Smooth muscle cell of the brain vasculature (primary cell): Measurements from ENCODE around the gene MEF2B.

Experiments
- DNase-seq: peaks from one replicate; pipeline ENCODE4 v3.0.0-alpha.2; 2012; ENCODE audit warnings: low read depth, low spot score

MEF2B gene

DNA sequence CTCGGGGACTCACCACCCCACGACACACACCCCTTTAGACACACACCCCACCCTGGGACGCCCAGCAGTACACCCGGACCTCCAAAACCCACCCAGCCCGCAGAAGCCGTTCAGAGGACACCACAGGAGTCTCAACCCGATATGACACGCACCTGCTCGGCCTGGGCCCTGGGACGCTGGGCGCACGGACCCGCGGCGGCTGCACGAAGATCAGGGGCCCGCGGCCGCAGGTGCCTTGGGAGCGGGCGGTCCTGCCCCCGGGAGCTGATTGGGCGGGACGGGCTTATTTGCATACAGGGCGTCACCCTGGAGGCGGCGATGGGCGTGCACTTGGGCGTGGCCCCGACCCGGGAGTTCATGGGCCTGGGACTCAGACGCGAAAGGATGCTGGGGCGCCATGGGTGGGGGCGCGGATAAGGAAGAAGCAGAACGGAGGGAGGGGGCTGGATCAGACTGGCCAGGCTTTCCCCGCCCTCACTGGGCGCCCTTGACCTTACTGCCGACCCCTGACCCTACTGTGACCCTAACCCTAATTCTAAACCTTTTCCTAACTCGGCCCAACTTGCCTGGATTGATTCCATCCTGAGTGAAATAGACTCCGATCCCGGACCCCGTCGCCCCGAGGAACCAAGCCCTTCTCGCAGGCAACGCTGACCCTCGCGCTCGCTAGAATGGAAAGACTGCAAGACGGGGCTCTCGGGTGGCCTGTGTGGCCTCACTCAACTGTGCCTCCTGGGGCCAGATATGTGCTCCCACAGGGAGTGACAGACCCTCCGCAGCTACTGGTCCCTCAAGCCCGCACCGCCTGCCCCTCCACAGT is at the start of gene MEF2B:
MEF2B (minus strand) TSS at position 211 of the 820 bp plus-strand sequence. CDS start 19,528 bp downstream, outside the sequence.
- no peak for DNase-seq

- no peak for DNase-seq
These were observed 48.8 kb upstream of the MEF2B start for GRCh38 chr19:19218911-19219310.

GRCh38 chr19:19217099-19217498 is 47.0 kb upstream of the MEF2B start:
- DNase-seq = no peak

DNA sequence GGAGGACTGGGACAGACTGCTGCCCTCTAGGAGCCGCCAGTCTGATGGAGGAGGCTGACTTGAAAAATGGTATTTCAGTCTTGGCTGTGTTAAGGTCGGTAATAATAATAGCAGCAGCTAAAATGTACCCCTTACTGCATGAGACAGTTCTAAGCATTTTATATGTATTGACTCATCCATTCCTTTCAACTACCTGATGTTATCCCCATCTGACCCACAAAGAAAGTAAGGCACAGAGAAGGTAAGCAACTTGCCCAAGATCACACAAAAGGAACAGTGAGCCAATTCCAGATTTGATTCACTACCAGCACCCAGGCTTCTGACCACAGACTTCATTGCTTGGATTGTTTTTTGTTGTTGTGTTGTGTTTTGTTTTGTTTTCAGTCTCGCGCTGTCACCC is 45.7 kb upstream of the MEF2B start:
- DNase-seq = no peak

DNA sequence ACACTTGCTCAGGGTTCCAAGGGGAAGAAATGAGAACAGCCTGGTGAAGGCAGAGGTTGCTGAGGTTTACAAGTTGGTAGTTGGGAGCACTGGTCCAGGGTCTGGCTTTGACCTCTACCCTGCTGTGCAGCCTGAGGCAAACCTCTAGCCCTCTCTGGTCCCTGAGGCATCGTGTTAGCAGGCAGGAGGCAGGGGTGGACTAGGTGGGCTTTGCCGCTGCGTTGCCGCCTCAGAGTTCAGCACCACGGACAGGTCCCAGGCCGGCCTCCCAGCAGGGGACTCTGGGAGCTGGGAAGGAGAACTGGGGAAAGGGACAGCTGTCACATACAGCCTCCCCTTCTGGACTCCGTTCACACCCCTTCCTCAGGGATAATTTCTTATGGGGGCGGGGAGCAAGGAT is 44.8 kb upstream of the MEF2B start:
- DNase-seq = no peak

GRCh38 chr19:19214159-19214490 is 44.1 kb upstream of the MEF2B start:
- DNase-seq = no peak

DNA sequence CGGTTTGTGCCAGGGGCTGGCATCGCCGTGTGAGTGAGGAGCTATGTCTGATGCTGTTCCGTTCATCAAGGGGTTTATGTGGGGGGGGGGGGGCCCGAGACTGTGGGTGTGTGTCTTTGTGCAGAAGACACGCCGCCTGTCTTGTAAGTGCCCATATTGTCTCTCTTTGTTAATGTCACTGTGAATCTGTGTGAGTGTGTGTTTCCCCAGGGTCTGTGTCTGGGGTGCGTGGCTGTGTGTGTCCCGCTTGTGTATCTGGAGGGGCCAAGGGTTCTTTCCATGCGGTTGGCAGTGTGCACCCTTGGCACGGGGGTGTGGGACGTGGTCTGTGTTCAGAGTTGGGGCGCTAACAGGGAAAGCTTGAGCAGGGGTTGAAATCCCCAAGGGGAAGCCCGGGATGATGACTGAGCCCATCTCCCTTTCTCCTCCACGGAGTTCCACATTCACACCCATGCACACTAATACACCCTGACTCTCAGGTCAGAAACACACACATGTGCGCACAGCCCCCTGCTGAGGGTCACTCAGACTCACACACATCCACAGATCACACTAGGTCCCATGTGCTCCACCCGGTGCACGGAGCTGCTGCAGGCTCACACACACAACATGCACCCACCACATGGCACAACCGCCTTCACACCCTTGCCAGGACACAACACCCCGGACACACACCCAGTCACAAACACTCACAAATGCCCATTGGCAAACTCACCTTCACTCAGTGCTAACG is 43.5 kb upstream of the MEF2B start:
- no peak for DNase-seq

DNA sequence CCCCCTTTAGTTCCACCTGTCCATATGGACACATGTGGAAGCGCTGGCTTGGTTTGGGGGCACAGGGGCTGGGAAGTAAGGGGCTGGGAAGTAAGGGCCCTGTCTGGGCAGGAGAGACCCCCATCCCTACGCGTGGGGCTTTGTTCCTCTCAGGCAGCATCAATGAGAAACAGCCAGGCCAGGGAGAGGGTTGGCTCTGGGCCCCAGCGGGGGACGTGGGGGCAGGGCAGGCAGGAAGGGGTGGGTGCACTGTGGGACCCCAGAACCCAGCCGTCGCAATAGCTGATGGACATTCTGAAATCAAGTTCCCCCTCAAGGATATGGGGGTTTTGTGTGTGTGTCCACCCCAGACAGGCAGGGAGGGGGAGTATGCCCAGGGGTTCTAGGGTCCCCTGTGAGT is 42.9 kb upstream of the MEF2B start:
- no peak for DNase-seq

- DNase-seq = no peak
These were observed 41.7 kb upstream of the MEF2B start, which contains the start of gene NCAN for GRCh38 chr19:19211499-19212420. Gene NCAN (plus strand): TSS chr19:19211958. CDS start chr19:19216954, 4,996 bp downstream.

DNA sequence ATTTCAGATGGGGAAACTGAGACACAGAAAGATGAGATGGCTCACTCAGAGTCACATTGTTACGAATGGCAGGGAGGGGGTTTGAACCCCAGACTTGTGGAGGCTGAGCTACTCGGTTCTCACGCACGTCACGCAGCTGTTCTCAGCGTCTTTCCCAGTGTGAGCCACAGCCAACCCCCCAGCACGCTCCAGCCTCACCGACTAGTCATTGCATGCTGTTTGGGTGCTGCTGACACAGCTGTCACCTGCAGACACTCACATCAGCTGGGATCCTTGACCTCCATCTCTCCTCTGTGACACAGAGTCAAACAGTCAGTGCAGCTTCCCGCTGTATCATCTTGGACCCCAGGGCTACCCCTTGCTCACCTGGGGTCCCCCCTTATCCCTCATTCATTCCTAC is 39.3 kb upstream of the MEF2B start:
- DNase-seq = no peak

DNA sequence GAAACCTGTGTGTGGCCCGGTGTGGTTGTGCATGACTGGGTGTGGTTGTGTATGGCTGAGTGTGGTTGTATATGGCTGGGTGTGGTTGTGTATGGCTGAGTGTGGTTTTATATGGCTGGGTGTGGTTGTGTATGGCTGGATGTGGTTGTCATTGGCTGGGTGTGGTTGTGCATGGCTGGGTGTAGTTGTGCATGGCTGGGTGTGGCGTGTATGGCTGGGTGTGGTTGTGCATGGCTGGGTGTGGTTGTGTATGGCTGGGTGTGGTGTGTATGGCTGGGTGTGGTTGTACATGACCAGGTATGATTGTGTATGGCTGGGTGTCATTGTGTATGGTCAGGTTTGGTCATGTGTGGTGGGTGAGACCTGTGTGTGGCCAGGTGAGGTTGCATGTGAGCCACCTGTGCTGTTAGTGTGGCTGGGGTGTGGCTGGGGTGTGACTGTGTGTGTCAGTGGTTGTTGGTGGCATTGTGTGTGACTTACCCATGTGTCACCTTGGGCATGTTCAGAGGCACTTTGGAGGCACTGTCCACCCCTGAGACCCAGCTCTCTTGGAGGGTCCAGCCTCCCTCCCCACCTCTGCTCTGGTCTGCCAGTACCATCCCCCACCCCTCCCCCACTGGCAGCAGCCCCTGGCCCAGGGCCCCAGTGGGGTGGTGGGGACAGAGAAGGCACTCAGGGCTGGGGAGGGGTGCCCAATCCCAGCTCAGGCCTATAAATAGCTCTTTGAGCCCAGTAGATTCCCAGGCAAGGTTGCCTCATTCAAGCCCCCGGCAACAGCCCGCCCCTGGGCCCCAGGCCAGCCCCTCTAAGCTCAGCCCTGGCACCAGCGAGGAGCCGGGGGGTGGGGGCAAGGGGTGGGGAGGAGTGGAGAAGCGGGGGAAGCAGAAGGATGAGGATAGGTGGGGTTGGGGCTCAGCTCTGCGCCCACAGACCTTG is 37.8 kb upstream of the MEF2B start:
- no peak for DNase-seq

GRCh38 chr19:19206938-19207337 is 36.9 kb upstream of the MEF2B start:
- DNase-seq = no peak

DNA sequence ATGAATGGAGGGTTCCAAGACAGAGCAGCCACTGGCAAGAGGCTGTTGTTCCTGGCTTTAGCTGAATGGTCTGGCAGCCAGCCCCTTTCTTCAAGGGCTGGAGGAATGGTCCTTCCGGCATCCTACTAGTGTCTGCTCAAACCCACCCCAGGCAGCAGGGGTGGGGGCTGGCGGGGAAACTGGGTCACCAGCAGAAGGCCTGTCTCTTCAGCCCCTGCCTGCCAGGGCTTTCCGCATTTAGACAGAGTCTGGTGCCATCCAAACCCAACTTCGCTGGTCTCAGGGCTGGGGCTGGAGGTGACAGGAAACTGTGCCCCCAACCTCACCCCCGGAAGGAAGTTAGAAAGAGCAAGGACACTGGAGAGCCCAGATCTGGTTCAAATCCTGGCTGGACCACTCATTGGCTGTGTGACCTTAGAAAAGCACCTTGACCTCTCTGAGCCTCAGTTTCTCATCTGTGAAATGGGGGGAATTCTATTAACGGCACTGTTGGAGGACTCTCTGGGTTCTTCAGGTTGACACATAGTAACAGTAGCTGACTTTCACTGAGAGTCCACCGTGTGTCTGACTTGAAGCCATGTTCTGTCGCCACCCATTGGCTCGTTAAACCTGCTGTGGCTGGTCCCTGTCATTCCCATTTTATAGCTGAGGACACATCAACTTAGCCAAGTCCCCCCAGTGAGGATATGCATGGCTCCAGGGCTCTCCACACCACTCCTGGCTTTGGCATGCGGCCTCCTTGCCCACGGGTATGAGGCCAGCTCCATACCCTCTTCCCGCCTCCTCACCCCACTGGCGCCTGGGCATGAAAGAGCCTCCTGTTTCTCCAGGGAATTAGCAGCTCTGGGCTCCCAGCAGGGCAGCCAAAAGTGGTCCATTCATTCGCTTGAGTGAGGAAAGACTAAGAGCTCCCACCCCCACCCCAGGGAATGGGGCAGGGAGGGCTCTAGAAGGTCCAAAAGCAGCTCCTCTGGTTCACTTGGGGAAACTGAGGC is 35.6 kb upstream of the MEF2B start:
- no peak for DNase-seq

DNA sequence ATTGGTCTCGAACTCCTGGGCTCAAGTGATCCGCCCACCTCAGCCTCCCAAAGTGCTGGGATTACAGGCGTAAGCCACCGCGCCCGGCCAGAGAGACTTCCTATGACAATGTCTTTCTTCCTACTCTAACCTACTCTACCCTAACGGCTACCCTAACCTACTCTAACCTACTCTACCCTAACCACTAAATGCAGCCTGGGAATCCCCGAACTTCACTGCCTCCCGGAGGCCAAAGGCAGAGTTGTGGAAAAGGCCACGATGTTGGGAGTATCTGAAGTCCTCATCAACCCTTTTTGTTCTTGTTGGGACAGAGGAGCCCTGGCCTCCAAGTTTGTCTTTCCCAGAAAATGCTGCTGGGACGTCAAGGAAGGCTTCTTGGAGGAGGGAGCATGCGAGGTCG is 34.1 kb upstream of the MEF2B start:
- no peak for DNase-seq

GRCh38 chr19:19203012-19203856 is 33.2 kb upstream of the MEF2B start, which contains the start of gene NR2C2AP:
Gene NR2C2AP (minus strand): TSS chr19:19203414. CDS start chr19:19203060, 354 bp downstream.
- DNase-seq = peak; percentile 72

DNA sequence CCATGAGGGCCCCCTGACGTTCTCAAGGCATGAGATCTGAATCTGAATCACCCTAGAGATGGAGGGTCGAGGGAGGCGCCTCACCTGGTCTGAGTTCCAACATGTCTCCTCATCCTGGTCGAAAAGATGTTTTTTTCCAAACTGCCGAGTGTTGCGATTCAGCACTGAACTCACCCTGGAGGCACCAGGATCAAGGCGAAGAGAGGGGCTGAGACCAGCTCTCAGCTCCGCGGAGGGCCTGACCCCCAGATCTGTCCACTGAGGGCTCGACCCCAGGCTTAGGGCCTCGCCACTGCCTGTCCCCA is 32.6 kb upstream of the MEF2B start:
- DNase-seq = no peak

DNA sequence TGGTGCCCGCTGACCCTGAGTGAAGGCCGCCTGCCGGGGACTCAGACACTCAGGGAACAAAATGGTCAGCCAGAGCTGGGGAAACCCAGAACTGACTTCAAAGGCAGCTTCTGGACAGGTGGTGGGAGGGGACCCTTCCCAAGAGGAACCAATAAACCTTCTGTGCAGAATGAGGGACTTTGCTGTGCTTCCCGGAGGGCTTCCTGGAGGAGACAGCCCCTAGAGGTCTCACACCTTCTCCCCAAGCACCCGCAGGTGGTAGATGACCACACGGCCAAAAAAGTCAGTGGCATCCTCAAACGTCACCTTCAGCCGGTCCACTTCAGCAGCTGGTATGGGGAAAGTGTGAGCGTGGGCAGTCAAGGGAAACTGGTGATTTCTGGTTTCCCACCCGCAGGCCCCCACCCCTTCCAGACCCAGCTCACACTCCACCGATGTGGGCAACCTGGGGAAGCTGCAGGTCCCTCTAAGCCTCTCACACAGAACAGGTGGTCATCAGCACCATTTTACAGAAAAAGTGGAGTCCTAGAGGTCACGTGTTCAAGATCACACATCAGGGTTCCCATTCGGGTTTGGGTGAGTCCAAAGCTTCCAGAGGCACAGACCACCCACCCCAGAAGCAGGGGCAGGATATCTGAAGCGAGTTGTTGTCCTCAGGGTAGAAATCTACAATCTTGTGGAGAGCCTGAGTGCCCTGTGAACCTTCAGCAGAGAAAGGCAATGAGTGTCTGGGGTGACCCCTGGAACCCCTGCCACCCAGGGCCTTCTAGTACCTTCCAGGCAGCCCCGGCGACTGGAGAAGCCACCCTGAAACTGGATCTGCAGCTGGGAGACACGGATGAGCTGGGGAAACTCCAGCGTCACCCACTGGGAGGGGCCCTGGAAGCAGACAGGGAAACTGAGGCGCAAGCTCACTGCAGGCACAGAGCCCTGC is 31.9 kb upstream of the MEF2B start:
- no peak for DNase-seq

GRCh38 chr19:19193926-19194325 is 23.9 kb upstream of the MEF2B start:
- DNase-seq = no peak
